Measurements from ENCODE around the gene C9orf50.
"Not testable (repeated sequence)": the region's sequence is repeated elsewhere in the genome, so short reads cannot be mapped to it uniquely, and the experiment has no call there.

Gene C9orf50

DNA sequence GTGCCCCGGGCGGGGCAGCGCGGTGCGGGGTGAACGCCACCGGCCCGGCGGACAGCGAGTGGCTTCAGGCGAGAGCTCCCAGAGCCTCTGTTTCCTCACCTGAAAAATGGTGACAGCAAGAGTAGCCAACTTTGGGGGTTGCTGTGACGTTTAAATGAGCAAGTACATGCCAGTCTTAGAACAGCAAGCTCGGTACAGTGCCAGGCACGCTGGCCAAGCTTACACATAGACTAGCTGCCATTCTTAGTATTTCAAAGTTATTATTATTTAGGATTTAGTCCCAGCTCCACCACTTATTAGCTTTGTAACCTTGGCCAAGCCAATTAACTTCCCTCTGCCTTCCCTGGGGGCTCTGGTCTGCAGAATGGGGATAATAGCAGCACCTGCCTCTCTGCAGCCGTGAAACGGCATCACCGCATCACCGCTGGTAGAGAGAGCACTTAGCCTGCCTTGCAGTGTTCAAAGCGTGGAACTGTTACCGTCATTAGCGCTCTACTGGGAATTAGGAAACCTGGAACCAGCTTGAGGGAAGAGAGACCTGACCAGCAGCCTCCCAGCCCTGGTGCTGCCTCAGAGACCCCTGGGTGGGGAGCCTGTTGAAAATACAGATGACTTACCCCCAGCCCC lies at the start of gene C9orf50:
TSS of gene C9orf50 (minus strand) at position 433 of the 627 bp plus-strand sequence. CDS start 527 bp downstream, outside the sequence.
- DNase-seq (ENCODE audit: low read depth), result no peak

GRCh38 chr9:129669946-129670345 lies 49.0 kb upstream of the C9orf50 start:
- no peak for DNase-seq (ENCODE audit: low read depth)

DNA sequence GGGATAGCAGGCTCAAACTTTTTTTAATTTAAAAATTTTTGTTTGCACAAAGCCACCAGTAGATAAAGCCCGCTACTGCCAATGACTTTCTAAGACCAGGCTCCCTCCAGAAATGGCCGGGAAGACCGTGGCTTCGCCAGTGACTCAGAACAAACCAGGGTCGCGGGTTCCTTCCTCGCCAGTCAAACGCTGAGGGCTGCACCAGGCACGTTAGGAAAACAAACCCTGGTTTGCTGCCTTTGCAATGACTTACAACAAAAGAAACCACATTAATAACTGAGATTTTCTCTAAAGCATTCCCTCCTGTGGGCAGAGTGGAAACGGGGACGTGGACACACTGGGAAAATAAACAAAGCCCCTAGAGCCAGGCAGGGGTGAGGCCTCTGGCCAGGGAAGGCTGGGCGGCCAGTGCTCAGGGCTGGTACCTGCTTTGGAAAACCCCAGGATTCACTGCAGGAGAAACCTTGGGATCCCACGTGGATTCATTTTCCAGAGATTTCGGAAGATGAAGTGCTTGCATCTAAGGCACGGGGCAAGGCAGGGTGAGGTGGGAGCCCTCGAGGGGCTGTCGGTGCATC lies 48.3 kb upstream of the C9orf50 start:
- DNase-seq (ENCODE audit: low read depth), result peak; percentile 84

GRCh38 chr9:129667850-129668249 lies 46.9 kb upstream of the C9orf50 start:
- DNase-seq (ENCODE audit: low read depth), result no peak

- DNase-seq (ENCODE audit: low read depth), result no peak
These were observed 46.5 kb upstream of the C9orf50 start for GRCh38 chr9:129667378-129667777.

DNA sequence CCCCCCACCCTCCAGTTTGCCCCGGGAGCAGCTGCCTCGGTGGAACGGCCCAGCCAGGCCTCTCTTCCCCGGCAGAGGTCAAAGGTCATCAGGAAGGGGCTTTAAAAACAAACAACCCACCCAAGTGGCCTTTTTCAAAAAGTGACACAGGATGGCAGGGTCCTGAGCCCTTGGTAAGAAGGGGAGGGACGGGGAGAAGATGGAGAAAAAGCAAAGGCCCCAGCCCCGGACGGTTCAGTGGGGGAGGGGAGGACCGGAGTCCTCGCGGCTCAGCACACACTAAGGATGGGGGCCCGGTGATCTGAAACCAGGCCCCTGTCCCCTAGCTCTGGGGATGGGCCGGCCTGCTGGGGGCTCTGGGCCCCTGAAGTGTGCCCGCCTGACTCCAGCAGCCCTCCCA lies 45.7 kb upstream of the C9orf50 start:
- no peak for DNase-seq (ENCODE audit: low read depth)

DNA sequence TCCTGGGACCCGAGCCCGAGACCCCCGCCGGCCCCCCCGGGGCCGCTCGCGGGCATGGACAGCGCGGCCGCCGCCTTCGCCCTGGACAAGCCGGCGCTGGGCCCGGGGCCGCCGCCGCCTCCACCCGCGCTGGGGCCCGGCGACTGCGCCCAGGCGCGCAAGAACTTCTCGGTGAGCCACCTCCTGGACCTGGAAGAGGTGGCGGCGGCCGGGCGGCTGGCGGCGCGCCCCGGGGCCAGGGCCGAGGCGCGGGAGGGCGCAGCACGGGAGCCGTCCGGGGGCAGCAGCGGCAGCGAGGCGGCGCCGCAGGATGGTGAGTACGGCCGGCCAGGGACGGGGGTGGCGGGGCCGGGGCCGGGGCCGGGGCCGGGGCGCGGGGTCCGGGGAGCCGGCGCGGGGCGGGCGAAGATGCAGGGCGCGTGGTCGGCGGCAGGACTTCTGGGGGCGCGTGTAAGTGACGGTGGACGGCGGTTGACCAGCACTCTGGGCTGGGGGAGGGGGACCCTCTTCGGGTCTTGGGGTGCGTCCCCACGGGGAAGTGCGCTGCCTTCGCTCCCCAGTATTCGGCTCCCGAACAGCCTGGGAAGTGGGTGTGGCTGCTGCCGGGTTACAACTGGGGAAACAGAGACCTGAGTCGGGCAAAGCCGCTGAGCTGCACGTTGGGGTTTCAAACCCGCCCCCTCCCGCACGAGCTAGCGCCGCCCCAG lies 45.1 kb upstream of the C9orf50 start:
- DNase-seq (ENCODE audit: low read depth), result peak; percentile 18

GRCh38 chr9:129665389-129665775 lies 44.5 kb upstream of the C9orf50 start, which contains the start of gene PRRX2:
PRRX2 (plus strand) TSS chr9:129665647; CDS start chr9:129665868, 221 bp downstream.
- peak; percentile 53 for DNase-seq (ENCODE audit: low read depth)

DNA sequence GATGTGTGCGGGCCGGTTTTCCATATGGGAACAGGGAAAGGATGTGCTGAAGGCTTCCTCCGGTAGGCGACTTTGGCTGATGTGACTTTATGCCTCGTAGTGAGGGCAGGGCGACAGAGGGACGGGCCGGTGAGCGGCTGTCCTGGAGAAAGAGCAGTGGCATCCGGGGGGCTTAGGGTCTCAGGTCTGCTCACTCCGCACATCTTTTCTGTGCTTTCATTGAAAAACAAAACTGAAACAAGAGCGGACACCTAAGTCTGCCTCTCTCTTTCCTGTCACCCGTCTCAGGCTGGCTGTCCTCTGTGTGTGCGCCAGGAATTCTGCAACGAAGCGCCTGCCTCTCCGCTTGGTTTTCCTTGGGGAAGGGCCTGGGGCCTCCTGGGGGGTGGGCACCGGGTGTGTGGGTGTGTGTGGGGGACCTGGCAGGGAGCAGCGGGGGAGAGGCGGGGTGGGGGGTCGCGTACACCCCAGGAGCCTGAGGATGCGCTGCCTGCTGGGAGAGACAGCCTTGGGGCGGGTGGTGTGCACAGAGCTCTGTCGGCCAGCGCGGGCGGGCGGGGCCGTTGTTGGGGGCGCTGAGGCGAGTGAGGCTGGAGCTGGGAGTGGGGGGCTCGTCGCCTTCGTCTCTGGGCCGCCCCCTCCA lies 44.0 kb upstream of the C9orf50 start:
- no peak for DNase-seq (ENCODE audit: low read depth)

DNA sequence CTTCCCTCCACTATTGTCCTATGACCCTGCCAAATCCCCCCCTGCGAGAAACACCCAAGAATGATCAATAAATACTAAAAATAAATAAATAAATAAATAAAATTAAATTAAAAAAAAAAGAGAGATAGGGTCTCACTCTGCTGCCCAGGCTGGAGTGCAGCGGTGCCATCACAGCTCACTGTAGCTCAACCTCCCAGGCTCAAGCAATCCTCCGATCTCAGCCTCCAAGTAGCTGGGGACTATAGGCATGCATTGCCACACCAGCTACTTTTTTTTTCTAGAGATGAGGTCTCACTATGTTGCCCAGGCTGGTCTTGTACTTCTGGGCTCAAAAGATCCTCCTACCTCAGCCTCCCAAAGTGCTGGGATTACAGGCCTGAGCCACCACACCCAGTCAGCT lies 41.3 kb upstream of the C9orf50 start:
- DNase-seq (ENCODE audit: low read depth), result not testable (repeated sequence)

DNA sequence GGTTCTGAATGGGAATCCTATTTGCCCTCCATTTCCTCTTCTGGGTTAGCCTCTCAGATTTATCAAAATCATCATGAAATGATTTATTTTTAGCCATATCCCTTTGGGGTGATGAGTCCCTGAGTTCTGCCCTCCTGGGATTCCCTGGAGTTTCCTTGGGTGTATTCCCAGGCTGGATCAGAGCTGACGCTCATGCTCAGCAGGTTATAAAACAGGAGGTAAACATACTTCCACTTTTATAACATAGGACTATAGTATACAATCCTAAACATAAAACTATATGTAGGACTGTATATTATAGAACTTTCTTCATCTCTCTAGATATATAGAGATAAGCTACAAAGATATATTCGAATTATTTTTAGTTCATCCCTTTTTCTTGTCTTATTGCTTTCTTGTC lies 40.1 kb upstream of the C9orf50 start:
- DNase-seq (ENCODE audit: low read depth), result no peak

- peak; percentile 55 for DNase-seq (ENCODE audit: low read depth)
These were observed 36.0 kb upstream of the C9orf50 start for GRCh38 chr9:129656795-129657390.

- no peak for DNase-seq (ENCODE audit: low read depth)
These were observed 34.8 kb upstream of the C9orf50 start for GRCh38 chr9:129655696-129656095.

GRCh38 chr9:129655154-129655553 lies 34.3 kb upstream of the C9orf50 start:
- DNase-seq (ENCODE audit: low read depth), result no peak

DNA sequence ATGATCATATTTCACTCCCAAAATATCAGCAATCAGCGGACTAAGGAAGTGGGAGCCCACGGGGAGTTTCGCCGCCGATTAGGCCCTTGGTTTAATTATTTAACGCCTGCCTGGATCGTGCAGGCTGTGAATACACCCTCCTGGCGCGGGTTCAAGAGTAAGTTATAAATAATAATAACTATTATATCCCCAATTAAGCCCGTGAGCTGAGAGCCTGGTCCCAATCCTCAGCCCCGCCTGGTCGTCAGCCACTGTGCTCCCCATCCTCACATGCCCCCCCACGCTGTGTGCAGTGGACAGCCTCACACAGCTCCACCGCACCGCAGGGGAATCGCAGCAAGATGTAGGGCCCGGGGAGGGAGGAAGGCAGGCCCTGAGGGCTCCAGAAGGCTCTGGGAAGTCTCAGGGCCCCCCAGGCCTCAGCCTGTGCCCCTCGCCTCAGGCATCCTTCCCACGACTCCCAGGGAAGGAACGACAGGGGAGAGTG lies 33.7 kb upstream of the C9orf50 start:
- DNase-seq (ENCODE audit: low read depth), result no peak

DNA sequence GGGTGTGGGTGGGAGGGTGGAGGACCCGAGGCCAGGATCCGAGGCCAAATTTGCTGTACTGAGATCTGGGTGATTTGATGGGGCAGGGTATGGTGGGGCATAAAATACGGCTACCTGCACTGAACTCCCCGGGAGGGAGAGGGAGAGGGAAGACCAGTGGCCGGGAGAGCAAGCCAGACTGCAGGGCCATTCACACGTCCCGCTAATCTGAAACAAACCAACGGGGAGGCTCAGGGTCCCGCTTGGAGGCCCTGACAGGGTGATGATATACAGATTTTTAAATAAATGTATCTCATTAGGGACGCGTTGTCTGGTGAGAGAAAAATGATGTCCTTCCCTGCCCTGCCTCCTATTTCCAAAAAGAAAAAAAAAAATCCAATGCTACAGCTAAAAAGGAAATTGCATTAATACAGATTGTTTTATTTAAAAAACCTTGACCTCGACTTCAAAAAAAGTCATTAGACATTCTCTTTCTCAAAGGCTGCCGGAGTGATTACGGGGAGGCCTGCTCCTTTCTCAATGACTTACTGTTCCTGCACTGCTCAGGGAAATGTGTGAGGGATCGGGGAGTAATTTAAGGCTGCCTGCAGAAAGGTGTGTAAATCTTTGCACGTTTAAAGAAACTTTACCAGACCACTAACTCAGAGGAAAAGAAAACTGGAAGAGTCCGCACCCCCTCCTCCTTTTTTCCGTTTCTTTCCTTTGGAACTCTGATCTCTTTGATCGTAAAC lies 33.1 kb upstream of the C9orf50 start:
- DNase-seq (ENCODE audit: low read depth), result no peak

GRCh38 chr9:129650680-129651235 lies 29.9 kb upstream of the C9orf50 start:
- peak; percentile 37 for DNase-seq (ENCODE audit: low read depth)

DNA sequence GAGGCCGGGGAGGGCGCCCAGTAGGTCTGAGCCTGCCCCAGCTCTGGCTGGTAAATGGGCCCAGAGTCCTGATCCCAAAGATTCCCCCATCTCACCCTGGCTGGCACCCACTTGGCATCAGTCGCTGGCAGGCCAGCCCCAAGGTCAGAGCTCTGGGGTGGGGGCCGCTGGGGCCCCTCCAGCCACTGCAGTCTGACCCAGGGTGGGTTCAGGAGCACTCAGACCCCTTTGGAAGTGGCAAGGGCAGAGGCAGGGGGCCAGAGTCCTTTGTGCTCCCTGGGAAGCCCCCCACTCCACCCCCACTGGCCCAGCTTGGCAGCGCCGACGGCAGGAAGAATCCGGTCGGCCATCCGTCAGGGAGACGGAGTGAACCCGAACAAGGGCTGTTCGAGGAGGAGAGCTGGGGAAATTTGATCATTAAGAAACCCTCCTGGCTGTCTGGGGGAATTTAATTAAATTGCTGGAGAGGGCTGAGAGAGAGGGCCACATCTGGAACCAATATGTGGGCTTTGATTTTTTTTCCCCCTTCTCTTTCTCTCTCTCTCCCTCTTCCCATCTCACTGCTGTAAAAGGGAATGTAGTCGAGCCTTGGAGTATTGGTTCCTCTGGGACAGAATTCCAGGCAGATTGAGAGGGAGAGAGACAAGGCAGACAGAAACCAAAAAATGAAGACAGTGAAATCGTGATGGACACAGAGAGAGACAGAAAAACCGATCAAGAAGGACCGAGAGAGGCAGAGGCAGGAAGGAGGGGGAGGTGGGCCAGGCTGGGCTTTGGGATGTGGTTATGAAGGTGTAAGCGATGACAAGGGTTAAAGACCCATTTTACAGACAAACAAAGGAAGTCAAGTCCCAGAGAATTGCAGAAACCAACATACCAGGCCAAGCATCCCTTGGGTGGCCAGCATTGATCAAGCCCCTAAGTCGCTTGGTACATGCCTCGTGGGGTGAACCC lies 29.1 kb upstream of the C9orf50 start:
- DNase-seq (ENCODE audit: low read depth), result no peak

DNA sequence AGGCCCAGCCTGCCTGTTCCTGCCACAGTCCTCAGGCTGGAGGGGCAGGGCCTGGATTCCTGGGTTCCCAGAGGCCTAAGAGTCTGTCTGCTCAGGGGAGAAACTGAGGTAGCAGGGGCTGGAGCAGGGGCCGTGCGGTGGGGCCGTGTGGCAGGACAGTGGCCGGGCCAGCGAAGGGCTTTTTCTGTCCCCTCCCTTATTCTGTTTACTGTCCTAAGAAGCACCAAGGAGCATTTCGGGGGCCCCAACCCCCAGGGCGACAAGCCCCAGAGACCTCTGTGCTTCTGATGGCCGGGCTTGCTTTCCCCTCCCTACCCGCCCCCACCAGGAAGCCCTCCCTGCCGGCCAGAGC lies 27.8 kb upstream of the C9orf50 start:
- DNase-seq (ENCODE audit: low read depth), result no peak

DNA sequence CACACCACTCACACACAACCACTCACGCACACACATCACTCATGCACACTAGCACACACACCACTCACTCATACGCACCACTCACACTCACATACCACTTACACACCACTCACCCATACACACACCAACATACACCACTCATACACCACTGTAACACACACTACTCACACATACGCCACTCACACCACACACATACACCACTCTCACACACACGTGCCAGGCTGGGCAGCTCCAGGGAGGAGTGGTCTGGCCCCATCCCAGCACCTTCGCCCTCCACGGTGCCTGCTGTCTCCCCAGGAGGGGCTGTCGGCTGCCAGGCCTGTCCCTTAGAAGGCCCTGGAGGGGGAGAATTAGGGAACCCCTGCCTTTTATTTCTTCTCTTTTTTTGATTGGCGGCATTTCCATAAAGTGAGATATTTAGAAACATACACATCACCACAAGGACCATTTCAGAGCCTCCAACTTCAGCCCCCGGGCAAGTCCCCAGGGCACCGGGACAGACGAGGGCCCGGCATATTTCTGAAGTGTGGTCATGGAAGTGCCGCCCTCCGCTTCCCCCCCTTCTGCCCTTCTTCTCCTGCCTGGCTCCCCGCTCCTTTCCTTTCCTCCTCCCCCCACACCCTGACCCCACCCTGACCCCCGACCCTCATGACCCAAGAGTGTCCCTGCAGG lies 27.3 kb upstream of the C9orf50 start:
- DNase-seq (ENCODE audit: low read depth), result no peak
